HG03064 (cell line): Measurements from ENCODE around the gene COG4.
"Not testable (repeated sequence)": the region's sequence is repeated elsewhere in the genome, so short reads cannot be mapped to it uniquely, and the experiment has no call there.

Experiments
- ATAC-seq: cut with Tn5 transposase; IDR thresholded peaks from one replicate; pipeline ENCODE4 v1.9.1; 2021; ENCODE audit warnings: low read depth; ENCODE audit not compliant: unreplicated experiment

COG4 gene

GRCh38 chr16:70523076-70523742, at the start of gene COG4:
Gene COG4, minus strand, starts transcription at chr16:70523554. Its CDS starts 11 bp downstream, at chr16:70523543.
- peak; percentile 51 for ATAC-seq

- no peak for ATAC-seq
Measured at GRCh38 chr16:70572926-70573270, 49.5 kb upstream of the COG4 start.

GRCh38 chr16:70572050-70572925, 48.9 kb upstream of the COG4 start:
- no peak for ATAC-seq

DNA sequence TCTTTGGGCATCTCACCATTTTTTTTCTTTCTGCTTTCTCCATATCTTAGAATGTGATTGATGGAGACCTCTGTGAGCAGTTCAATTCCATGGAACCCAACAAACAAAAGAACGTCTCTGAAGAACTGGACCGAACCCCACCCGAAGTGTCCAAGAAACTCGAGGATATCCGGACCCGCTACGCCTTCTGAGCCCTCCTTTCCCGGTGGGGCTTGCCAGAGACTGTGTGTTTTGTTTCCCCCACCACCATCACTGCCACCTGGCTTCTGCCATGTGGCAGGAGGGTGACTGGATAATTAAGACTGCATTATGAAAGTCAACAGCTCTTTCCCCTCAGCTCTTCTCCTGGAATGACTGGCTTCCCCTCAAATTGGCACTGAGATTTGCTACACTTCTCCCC, 48.3 kb upstream of the COG4 start:
- ATAC-seq, result no peak

DNA sequence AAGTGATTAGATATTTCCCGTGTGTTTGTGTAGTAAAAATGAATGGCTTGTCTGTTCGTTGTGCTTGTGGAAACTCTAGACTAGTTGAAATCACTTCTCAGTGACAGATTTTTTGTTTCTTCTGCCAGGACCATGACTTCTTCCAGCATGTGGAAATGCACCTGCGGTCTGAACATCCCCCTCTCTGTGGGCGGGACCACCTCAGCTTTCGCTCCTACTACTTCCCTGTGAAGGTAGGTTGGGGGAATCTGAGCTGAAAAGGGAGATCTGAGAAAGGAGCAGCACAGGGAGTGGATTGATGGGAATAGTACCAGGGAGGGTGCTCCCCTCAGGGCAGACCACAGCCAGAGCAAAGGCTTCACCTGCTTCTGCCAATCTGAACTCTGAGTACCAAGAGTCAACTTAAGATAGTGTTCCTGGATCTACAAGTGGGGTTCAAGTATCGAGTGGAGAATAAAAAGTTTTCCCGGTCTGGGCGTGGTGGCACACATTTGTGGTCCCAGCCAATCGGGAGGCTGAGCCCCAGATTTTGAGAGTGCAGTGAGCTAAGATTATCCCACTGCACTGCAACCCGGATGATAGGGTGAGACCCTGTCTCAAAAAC, 47.7 kb upstream of the COG4 start:
- ATAC-seq, result no peak

- no peak for ATAC-seq
Measured at GRCh38 chr16:70569752-70570151, 46.4 kb upstream of the COG4 start.

GRCh38 chr16:70568601-70569237, 45.4 kb upstream of the COG4 start:
- ATAC-seq, result no peak

- no peak for ATAC-seq
Measured at GRCh38 chr16:70565053-70565452, 41.7 kb upstream of the COG4 start.

DNA sequence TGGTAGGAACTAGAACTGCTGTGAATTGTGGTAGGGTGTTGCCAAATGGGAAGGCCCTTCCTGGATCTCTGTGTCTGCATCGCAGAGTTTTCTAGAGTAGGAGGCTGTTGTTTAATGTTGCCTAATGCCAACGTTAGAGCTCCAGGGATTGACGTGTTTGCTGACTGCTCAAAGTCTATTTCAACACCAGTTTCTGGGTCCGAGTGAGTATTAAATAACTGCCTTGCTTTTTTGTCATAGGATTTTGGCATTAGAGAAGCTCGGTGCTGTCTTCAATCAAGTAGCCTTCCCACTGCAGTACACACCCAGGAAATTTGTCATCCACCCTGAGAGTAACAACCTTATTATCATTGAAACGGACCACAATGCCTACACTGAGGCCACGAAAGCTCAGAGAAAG, 40.3 kb upstream of the COG4 start:
- no peak for ATAC-seq

GRCh38 chr16:70561623-70562022, 38.3 kb upstream of the COG4 start:
- ATAC-seq, result no peak

GRCh38 chr16:70556063-70556462, 32.7 kb upstream of the COG4 start:
- ATAC-seq, result no peak

- ATAC-seq, result no peak
Measured at GRCh38 chr16:70553645-70554044, 30.3 kb upstream of the COG4 start.

DNA sequence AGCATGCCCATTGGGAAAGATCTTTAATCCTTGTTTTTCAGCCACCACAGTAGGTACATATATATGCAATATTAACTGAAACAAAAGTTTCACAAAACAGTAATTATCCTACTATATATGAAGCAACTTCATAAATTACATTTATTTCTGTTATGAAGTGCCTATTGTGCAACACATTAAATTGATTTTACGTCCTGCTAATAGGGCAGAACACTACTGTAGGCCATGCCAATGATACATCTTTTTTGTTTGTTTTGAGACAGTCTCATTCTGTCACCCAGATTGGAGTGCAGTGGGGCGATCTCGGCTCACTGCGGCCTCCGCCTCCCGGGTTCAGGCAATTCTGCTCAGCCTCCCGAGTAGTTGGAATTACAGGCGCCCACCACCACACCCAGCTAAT, 29.3 kb upstream of the COG4 start:
- ATAC-seq, result no peak

DNA sequence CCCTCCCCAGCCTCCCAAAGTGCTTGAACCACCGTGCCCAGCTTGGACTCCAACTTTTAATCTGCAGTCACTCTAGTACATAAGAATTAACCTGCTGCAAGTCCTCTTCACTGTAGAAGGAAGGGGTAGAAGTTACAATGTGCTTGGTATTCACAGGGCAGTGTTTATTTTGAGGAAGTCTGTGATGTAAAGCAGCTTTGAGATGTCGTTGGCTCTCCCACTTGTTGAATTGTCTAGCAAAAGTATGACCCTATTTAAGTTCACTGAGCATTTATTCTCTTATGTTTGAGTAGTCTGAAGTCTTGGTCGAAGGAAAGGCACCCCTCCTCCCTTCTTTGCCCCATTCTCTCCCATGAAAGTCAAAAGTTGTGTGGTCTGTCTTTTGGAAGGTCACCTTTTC, 28.4 kb upstream of the COG4 start:
- no peak for ATAC-seq

DNA sequence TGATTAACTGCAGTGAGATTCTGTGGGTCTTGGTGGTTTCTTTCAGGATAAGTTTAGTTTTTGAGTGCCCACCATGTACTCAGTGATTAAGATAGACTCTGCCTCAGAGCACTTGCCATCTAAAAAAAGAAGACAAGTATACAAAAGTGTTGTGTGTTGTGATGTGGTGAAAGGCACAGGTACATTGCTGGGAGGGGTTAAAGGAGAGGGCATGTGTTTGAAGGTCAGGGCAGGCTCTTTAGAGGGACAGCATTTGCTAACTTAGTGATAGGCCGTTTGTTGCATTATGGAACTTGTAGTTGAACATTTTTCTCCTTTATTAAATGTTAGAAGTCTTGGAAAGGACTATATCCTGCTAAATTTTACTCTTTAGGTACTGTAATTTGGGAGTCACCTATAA, 26.7 kb upstream of the COG4 start:
- ATAC-seq, result no peak

DNA sequence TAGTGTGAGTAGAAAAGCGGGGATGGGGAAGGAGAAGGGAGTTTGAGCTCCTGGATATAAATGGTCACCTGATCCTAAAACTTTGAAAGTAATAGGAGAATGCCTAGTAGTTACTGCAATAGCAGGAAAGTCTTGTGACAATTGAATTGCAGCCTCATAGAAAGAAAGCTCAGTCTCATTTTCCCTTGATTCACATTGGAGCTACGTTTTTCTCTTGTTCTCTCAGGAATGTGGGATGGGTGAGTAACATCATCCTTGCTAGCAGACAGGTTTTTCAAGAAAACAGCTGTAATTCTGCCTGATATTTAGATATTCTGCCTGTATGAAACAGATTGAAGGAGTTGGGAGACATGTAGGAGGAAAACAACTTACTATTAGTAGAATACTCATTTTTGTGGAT, 25.6 kb upstream of the COG4 start:
- ATAC-seq, result no peak

DNA sequence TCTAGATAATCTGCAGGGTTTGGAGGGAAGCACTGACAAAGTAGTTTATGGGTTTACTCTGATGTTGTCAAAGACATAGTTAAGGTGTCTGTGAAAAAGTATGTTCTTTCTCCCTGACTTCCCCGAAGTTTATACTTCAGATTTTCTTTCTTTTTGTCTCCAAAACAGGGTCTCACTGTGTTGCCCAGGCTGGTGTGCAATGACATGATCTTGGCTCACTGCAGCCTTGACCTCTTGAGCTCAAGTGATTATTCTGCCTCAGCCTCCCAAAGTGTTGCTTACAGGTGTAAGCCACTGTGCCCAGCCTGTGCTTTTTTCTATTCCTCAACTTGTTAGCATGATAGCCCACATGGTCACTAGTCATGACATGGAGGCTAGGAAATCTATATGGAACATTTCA, 21.2 kb upstream of the COG4 start:
- no peak for ATAC-seq

DNA sequence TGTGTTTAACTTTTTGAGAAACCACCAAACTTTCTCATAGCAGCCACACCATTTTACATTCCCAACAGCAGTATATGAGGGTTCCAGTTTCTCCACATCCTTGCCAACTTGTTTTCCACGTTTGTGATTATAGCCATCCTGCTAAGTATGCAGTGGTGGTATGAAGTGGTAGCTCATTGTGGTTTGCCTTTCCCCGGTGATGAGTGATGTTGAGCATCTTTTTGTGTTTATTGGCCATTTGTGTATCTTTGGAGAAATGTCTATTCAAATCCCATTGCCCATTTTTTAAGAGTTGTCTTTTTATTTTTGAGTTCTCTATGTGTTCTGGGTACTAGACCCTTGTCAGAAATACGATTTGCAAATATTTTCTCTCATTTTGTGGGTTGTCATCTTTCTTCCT, 17.6 kb upstream of the COG4 start:
- no peak for ATAC-seq

GRCh38 chr16:70534971-70535370, 11.6 kb upstream of the COG4 start:
- no peak for ATAC-seq

GRCh38 chr16:70529954-70530353, 6.6 kb upstream of the COG4 start:
- not testable (repeated sequence) for ATAC-seq

DNA sequence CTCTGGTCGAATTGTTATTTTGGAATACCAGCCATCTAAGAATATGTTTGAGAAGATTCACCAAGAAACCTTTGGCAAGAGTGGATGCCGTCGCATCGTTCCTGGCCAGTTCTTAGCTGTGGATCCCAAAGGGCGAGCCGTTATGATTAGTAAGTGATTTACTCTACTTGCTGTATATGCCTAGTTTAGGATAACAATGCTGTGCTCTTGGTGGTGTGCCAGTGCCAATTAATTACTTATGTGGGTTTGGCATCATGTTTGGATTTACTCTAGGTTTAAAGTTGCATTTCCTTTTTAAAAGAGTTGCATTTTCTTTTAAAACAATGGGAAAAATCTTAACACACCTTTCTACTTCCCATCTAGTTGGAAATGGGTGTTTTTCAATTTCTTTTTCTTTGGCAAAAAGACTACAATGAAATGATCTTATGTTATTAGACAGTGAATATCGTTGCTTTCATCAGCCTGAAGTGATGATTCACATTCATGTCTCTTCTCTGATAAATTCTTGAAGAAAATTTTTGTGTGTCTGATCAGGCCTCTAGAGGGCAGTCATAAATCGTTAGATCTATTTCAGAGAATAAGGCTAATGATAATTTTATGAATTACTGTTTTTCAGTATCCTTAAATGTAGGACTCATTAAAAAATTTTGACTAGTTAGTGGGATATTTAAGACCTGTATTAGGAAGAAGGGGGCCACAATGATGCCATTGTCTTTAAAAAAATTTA, 5.9 kb upstream of the COG4 start:
- ATAC-seq, result no peak
